Right lobe of liver (tissue), 6 donors: ENCODE measurements around the gene KRT36. TPM values are rescaled to one million over a fixed set of nuclear protein-coding genes. Genes with fewer than 3 reads are reported as not detected.

Source experiments
- ATAC-seq, 4 donors: fragments of 200-7000 bp; cut with Tn5 transposase; one replicate each; pipeline ENCODE4 v1.9.1; 2020; ENCODE audit warnings: mild to moderate bottlenecking in 4 of 4, moderate library complexity in 4 of 4
- DNase-seq, 3 donors: peaks; one replicate each; pipeline ENCODE4 v3.0.0-alpha.2; 2020
- H3K27ac ChIP-seq, 3 donors: fragments of 200-600 bp; one replicate each; pipeline ENCODE4 v1.8.0; 2022
- H3K27me3 ChIP-seq, 2 donors: fragments of 200-600 bp; one replicate each; pipeline ENCODE4 v1.8.0; 2022
- H3K36me3 ChIP-seq, 4 donors: fragments of 200-600 bp; sonication (generic) in 1 of 4; one replicate each; pipeline versions ENCODE4 v1.5.1 to v1.8.0; 2017 to 2022; ENCODE audit warnings: control low read depth in 1 of 4
- H3K4me1 ChIP-seq, 4 donors: fragments of 200-600 bp; sonication (generic) in 1 of 4; one replicate each; pipeline versions ENCODE4 v1.5.1 to v1.8.0; 2017 to 2022; ENCODE audit warnings: control low read depth in 1 of 4
- H3K4me3 ChIP-seq, 3 donors: fragments of 200-600 bp; one replicate each; pipeline ENCODE4 v1.8.0; 2022
- H3K9me3 ChIP-seq, 4 donors: fragments of 200-600 bp; sonication (generic) in 1 of 4; one replicate each; pipeline versions ENCODE4 v1.5.1 to v1.8.0; 2017 to 2022; ENCODE audit warnings: control low read depth in 1 of 4
- CTCF ChIP-seq, 4 donors: fragments of 200-600 bp in 3 of 4; fragments of 450-650 bp in 1 of 4; IDR thresholded peaks; one replicate each; pipeline versions ENCODE4 v1.5.1 to v1.8.0; 2016 to 2022; ENCODE audit warnings: antibody characterized with exemption in 4 of 4, mild to moderate bottlenecking in 2 of 4
- POLR2A ChIP-seq: fragments of 450-650 bp; IDR thresholded peaks from one replicate; pipeline ENCODE4 v1.6.1; 2017; ENCODE audit warnings: antibody characterized with exemption, mild to moderate bottlenecking
- WGBS: methylation state at CpG from one replicate; pipeline ENCODE4 v1.1.6; 2018; ENCODE audit warnings: low coverage, low lambda C conversion rate; ENCODE audit not compliant: insufficient coverage; ENCODE audit errors: missing lambda C conversion rate; 5-methylcytosine and 5-hydroxymethylcytosine counted together
- intact Hi-C, 2 donors: fragments of 100-400 bp; cut with DNase I; formaldehyde crosslinking; loops; one replicate each; pipeline versions ENCODE4 v1.11.2 to v1.14.1; 2022
- total RNA-seq, 6 experiments: library from RNA; depleted of rRNA in 2 of 6; stranded (reverse); fragments of >200 nt in 2 of 6; fragmentation: NEBNext Ultra II Directional in 3 of 6; extraction: Animal tissue kit (Norgen Biotek cat#: 25700) in 3 of 6; gene quantifications; one replicate each; pipeline versions ENCODE4 v1.1.0 to v1.2.4, GENCODE V29; 2016 to 2023
- donor health status: DM: no; HTN: yes; CAD: no.
- donor health status: DM: no; HTN: no; CAD: no.
- donor health status: DM: no; HTN: no; CAD: no.
- donor health status: DM: no; HTN: yes; CAD: no.
- donor health status: DM: no; HTN: yes; CAD: no.

The KRT36 gene
- total RNA-seq, 6 experiments from 2014 or later, result not detected

GRCh38 chr17:41519501-41520224 lies 30.0 kb upstream of the KRT36 start:
- 3% methylated on average over 3 of the region's 11 CpGs for WGBS
- Histone ChIP-seq H3K36me3 (no peaks in the 10 kb centered on the region), H3K4me1 (no peaks in the 10 kb centered on the region), H3K27ac (no peak overlapping the region), H3K27me3 (no peaks in the 10 kb centered on the region), H3K9me3 (no peaks in the 10 kb centered on the region), H3K4me3 (no peak overlapping the region)
- ATAC-seq (no peak), DNase-seq (no peak)
- TF ChIP-seq CTCF (IDR thresholded peaks at IDR 0.05) (no peak), POLR2A (no peak)
- intact Hi-C loops, result no loop called here

GRCh38 chr17:41518789-41519449 lies 29.2 kb upstream of the KRT36 start, which contains the start of gene KRT15:
KRT15 (minus strand) TSS chr17:41518890; CDS start chr17:41518827, 63 bp downstream.
- H3K9me3 ChIP-seq, result no peaks in the 10 kb centered on the region
- 72% methylated on average over 5 of the region's 8 CpGs for WGBS
- H3K27ac ChIP-seq, result no peak within 1 kb of the TSS

GRCh38 chr17:41518031-41518430 lies 28.3 kb upstream of the KRT36 start:
- no CpG with 5 or more reads among the region's 3 CpGs for WGBS
- Histone ChIP-seq H3K9me3 (no peaks in the 10 kb centered on the region), H3K36me3 (no peaks in the 10 kb centered on the region), H3K27ac (no peak overlapping the region), H3K27me3 (no peaks in the 10 kb centered on the region), H3K4me3 (no peak overlapping the region), H3K4me1 (no peaks in the 10 kb centered on the region)
- ATAC-seq, result no peak
- intact Hi-C loops, result no loop called here
- TF ChIP-seq POLR2A, result no peak
- no peak for TF ChIP-seq CTCF (IDR thresholded peaks at IDR 0.05)
- no peak for DNase-seq

More at GRCh38 chr17:41518789-41519449, 29.2 kb upstream of the KRT36 start, which contains the start of gene KRT15:
- Histone ChIP-seq H3K27me3 (no peaks in the 10 kb centered on the region), H3K4me3 (no peak within 1 kb of the TSS), H3K4me1 (no peaks in the 10 kb centered on the region), H3K36me3 (no peaks in the 10 kb centered on the region)
- DNase-seq, result no peak
- TF ChIP-seq POLR2A, result no peak
- no peak for TF ChIP-seq CTCF (IDR thresholded peaks at IDR 0.05)
- intact Hi-C loops, result no loop called here
- ATAC-seq, result no peak

GRCh38 chr17:41516830-41517283 lies 27.1 kb upstream of the KRT36 start:
- WGBS, result 78% methylated on average over 5 of the region's 14 CpGs
- Histone ChIP-seq H3K36me3 (no peaks in the 10 kb centered on the region), H3K27me3 (no peaks in the 10 kb centered on the region), H3K4me3 (no peak overlapping the region), H3K4me1 (no peaks in the 10 kb centered on the region), H3K27ac (no peak overlapping the region), H3K9me3 (no peaks in the 10 kb centered on the region)
- TF ChIP-seq POLR2A (no peak), CTCF (IDR thresholded peaks at IDR 0.05) (no peak)
- ATAC-seq, result no peak
- intact Hi-C loops, result no loop called here
- no peak for DNase-seq
